ENCODE data around the gene NCK2. TPM values are rescaled to one million over a fixed set of nuclear protein-coding genes. Genes with fewer than 3 reads are reported as not detected.

The NCK2 gene
- polyA plus RNA-seq, 2 donors, result 55.2 to 72.3 TPM

- WGBS, 2 donors, result 80 to 88% methylated on average over 9 of the region's 9 CpGs
- no peaks in the 10 kb centered on the region for H3K27me3 ChIP-seq (ENCODE audit: control insufficient read depth in 1 of 2, insufficient read depth in 2 of 2, low read length in 2 of 2)
- H3K27ac ChIP-seq (ENCODE audit: low read depth in 2 of 2, low read length in 1 of 2), result no peak overlapping the region
- peaks cover 6 to 11% of the 10 kb centered on the region in 2 donors for H3K4me1 ChIP-seq (ENCODE audit: control insufficient read depth in 2 of 2, insufficient read depth in 2 of 2, low read length in 1 of 2)
- H3K36me3 ChIP-seq (ENCODE audit: control insufficient read depth in 2 of 2, insufficient read depth in 2 of 2, low read length in 1 of 2), result peaks cover 0 to 6% of the 10 kb centered on the region in 2 donors
- no peaks in the 10 kb centered on the region for H3K9me3 ChIP-seq (ENCODE audit: control insufficient read depth in 2 of 2, insufficient read depth in 1 of 2, low read depth in 1 of 2, low read length in 1 of 2)
- H3K4me3 ChIP-seq (ENCODE audit: low read depth in 1 of 2, low read length in 2 of 2), result no peak overlapping the region
Measured at GRCh38 chr2:105824446-105824845, 79.7 kb downstream of the NCK2 start.

DNA sequence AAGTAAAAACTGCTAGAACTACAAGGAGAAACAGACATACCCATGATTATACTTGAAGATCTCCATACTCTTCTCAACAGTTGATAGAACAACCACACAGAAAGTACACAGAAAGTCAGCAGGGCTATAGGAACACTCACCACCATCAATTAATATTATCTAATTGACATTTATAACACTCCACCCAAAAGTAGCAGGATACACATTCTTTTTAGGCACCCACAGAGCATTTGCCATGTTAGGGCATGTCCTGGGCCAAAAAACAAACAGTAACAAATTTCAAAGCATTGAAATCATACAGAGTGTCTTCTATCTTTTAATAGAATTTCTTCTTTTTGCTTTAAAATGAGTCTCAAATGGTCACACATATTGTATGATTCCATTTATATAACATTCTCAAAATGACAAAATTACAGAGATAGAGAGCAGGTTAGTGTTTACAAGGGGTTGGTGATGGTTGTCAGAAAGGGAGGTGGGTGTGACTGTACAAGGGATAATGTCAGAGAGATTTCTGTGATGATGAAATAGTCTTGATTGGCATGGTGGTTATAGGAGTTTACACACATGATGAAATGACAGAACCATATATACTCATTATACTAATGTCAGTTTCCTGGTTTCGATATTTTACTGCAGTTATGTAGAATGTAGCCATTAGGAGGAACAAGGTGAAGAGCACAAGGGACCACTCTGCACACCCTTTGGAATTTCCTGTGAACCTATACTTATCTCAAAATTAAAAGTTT lies 82.8 kb downstream of the NCK2 start:
- WGBS, 2 donors, result 56 to 73% methylated on average over 1 of the region's 1 CpG
- Histone ChIP-seq H3K4me1 (ENCODE audit: control insufficient read depth in 2 of 2, insufficient read depth in 2 of 2, low read length in 1 of 2) (peaks cover 4 to 11% of the 10 kb centered on the region in 2 donors), H3K4me3 (ENCODE audit: low read depth in 1 of 2, low read length in 2 of 2) (no peak overlapping the region)

DNA sequence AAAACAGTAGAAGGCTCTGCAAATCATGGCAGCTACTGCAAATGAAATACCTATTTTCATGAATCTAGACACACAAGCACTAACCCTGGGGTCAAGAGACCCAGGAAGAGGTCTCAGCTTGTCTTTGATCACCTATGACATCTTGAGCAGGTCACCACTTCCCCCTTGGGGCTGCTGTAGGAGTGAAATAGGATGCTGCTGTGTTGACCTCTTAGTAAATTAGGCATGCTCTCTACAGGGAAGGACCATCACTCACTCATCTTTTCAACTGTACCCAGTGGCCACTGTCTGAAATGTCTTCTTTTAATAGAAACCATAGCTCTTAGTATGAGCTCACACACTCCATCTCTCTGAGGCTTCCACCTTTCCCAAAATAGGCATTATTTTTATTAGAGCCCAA lies 83.8 kb downstream of the NCK2 start:
- H3K27ac ChIP-seq (ENCODE audit: low read depth in 2 of 2, low read length in 1 of 2), result peak overlapping the region; percentile 38 to 72
- no peaks in the 10 kb centered on the region for H3K9me3 ChIP-seq (ENCODE audit: control insufficient read depth in 2 of 2, insufficient read depth in 1 of 2, low read depth in 1 of 2, low read length in 1 of 2)
- no peak overlapping the region for H3K4me3 ChIP-seq (ENCODE audit: low read depth in 1 of 2, low read length in 2 of 2)
- H3K4me1 ChIP-seq (ENCODE audit: control insufficient read depth in 2 of 2, insufficient read depth in 2 of 2, low read length in 1 of 2), result peaks cover 3 to 10% of the 10 kb centered on the region in 2 donors
- H3K36me3 ChIP-seq (ENCODE audit: control insufficient read depth in 2 of 2, insufficient read depth in 2 of 2, low read length in 1 of 2), result peaks cover 0 to 6% of the 10 kb centered on the region in 2 donors
- H3K27me3 ChIP-seq (ENCODE audit: control insufficient read depth in 1 of 2, insufficient read depth in 2 of 2, low read length in 2 of 2), result no peaks in the 10 kb centered on the region

More for the DNA sequence above, 82.8 kb downstream of the NCK2 start:
- no peaks in the 10 kb centered on the region for H3K27me3 ChIP-seq (ENCODE audit: control insufficient read depth in 1 of 2, insufficient read depth in 2 of 2, low read length in 2 of 2)
- no peaks in the 10 kb centered on the region for H3K9me3 ChIP-seq (ENCODE audit: control insufficient read depth in 2 of 2, insufficient read depth in 1 of 2, low read depth in 1 of 2, low read length in 1 of 2)
- H3K27ac ChIP-seq (ENCODE audit: low read depth in 2 of 2, low read length in 1 of 2), result peak overlapping the region; percentile 66 to 72
- H3K36me3 ChIP-seq (ENCODE audit: control insufficient read depth in 2 of 2, insufficient read depth in 2 of 2, low read length in 1 of 2), result peaks cover 0 to 6% of the 10 kb centered on the region in 2 donors

- H3K27me3 ChIP-seq (ENCODE audit: control insufficient read depth in 1 of 2, insufficient read depth in 2 of 2, low read length in 2 of 2), result no peaks in the 10 kb centered on the region
- no peak overlapping the region for H3K27ac ChIP-seq (ENCODE audit: low read depth in 2 of 2, low read length in 1 of 2)
- H3K4me1 ChIP-seq (ENCODE audit: control insufficient read depth in 2 of 2, insufficient read depth in 2 of 2, low read length in 1 of 2), result peaks cover 0 to 8% of the 10 kb centered on the region in 2 donors
- WGBS, 2 donors, result 79 to 89% methylated on average over 1 of the region's 1 CpG
- H3K9me3 ChIP-seq (ENCODE audit: control insufficient read depth in 2 of 2, insufficient read depth in 1 of 2, low read depth in 1 of 2, low read length in 1 of 2), result peaks cover 0 to 3% of the 10 kb centered on the region in 2 donors
- no peaks in the 10 kb centered on the region for H3K36me3 ChIP-seq (ENCODE audit: control insufficient read depth in 2 of 2, insufficient read depth in 2 of 2, low read length in 1 of 2)
- H3K4me3 ChIP-seq (ENCODE audit: low read depth in 1 of 2, low read length in 2 of 2), result no peak overlapping the region
Measured at GRCh38 chr2:105834931-105835330, 90.2 kb downstream of the NCK2 start.

DNA sequence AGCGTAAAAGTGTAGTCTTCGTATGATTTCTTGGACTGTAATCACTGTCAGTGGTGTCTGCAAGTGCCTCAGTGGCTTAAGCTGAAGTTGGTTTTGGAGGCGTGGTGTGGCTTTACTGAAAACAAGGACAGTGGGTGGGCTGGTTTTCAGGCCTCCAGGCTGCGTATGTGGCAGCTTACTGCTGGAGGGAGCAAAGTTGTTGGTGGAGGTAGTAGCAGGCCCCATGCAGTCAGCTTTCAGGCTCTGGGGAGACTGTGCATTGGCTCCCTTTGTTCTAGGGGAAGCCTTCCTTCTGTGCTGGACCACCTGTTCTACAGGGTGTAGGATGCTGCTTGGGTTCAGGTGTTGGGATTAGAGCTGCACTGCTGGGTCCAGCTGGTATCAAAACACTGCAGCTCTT lies 91.6 kb downstream of the NCK2 start:
- H3K4me1 ChIP-seq (ENCODE audit: control insufficient read depth in 2 of 2, insufficient read depth in 2 of 2, low read length in 1 of 2), result peaks cover 0 to 10% of the 10 kb centered on the region in 2 donors
- no peak overlapping the region for H3K4me3 ChIP-seq (ENCODE audit: low read depth in 1 of 2, low read length in 2 of 2)
- no peaks in the 10 kb centered on the region for H3K36me3 ChIP-seq (ENCODE audit: control insufficient read depth in 2 of 2, insufficient read depth in 2 of 2, low read length in 1 of 2)
- no peaks in the 10 kb centered on the region for H3K27me3 ChIP-seq (ENCODE audit: control insufficient read depth in 1 of 2, insufficient read depth in 2 of 2, low read length in 2 of 2)
- H3K27ac ChIP-seq (ENCODE audit: low read depth in 2 of 2, low read length in 1 of 2), result no peak overlapping the region
- WGBS, 2 donors, result 95 to 98% methylated on average over 4 of the region's 4 CpGs
- peaks cover 0 to 3% of the 10 kb centered on the region in 2 donors for H3K9me3 ChIP-seq (ENCODE audit: control insufficient read depth in 2 of 2, insufficient read depth in 1 of 2, low read depth in 1 of 2, low read length in 1 of 2)

- Histone ChIP-seq H3K9me3 (ENCODE audit: control insufficient read depth in 2 of 2, insufficient read depth in 1 of 2, low read depth in 1 of 2, low read length in 1 of 2) (peaks cover 0 to 3% of the 10 kb centered on the region in 2 donors), H3K27me3 (ENCODE audit: control insufficient read depth in 1 of 2, insufficient read depth in 2 of 2, low read length in 2 of 2) (no peaks in the 10 kb centered on the region), H3K36me3 (ENCODE audit: control insufficient read depth in 2 of 2, insufficient read depth in 2 of 2, low read length in 1 of 2) (no peaks in the 10 kb centered on the region), H3K4me3 (ENCODE audit: low read depth in 1 of 2, low read length in 2 of 2) (no peak overlapping the region), H3K27ac (ENCODE audit: low read depth in 2 of 2, low read length in 1 of 2) (no peak overlapping the region), H3K4me1 (ENCODE audit: control insufficient read depth in 2 of 2, insufficient read depth in 2 of 2, low read length in 1 of 2) (peaks cover 0 to 10% of the 10 kb centered on the region in 2 donors)
- 80 to 89% methylated on average over 5 of the region's 5 CpGs for WGBS, 2 donors
Measured at GRCh38 chr2:105836840-105837692, 92.4 kb downstream of the NCK2 start.

GRCh38 chr2:105839793-105840192 lies 95.1 kb downstream of the NCK2 start:
- WGBS, 2 donors, result 75 to 80% methylated on average over 4 of the region's 4 CpGs
- no peak overlapping the region for H3K27ac ChIP-seq (ENCODE audit: low read depth in 2 of 2, low read length in 1 of 2)
- peaks cover 0 to 3% of the 10 kb centered on the region in 2 donors for H3K9me3 ChIP-seq (ENCODE audit: control insufficient read depth in 2 of 2, insufficient read depth in 1 of 2, low read depth in 1 of 2, low read length in 1 of 2)
- no peaks in the 10 kb centered on the region for H3K27me3 ChIP-seq (ENCODE audit: control insufficient read depth in 1 of 2, insufficient read depth in 2 of 2, low read length in 2 of 2)
- H3K36me3 ChIP-seq (ENCODE audit: control insufficient read depth in 2 of 2, insufficient read depth in 2 of 2, low read length in 1 of 2), result peaks cover 0 to 2% of the 10 kb centered on the region in 2 donors
- H3K4me3 ChIP-seq (ENCODE audit: low read depth in 1 of 2, low read length in 2 of 2), result no peak overlapping the region
- H3K4me1 ChIP-seq (ENCODE audit: control insufficient read depth in 2 of 2, insufficient read depth in 2 of 2, low read length in 1 of 2), result peaks cover 0 to 10% of the 10 kb centered on the region in 2 donors

DNA sequence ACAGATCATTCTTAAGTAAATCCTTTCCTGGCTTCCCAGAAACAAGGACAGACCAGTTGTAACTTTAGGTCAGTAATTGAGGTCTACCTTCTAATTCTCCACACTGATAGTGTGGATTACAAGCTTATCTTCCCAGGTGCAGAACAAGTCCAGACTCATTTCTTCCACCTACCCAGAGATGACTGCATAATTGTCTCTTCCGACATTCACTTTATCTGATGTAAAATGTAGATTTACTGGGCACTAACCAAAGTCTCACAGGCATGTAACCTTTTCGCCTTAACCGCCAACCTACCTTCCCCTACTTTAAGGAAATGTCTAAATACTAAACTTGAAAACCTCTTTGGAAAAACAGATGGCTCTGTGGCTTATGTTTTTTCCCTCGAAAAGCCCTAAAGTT lies 96.2 kb downstream of the NCK2 start:
- Histone ChIP-seq H3K36me3 (ENCODE audit: control insufficient read depth in 2 of 2, insufficient read depth in 2 of 2, low read length in 1 of 2) (peaks cover 0 to 2% of the 10 kb centered on the region in 2 donors), H3K27ac (ENCODE audit: low read depth in 2 of 2, low read length in 1 of 2) (no peak overlapping the region), H3K9me3 (ENCODE audit: control insufficient read depth in 2 of 2, insufficient read depth in 1 of 2, low read depth in 1 of 2, low read length in 1 of 2) (peaks cover 0 to 3% of the 10 kb centered on the region in 2 donors), H3K4me3 (ENCODE audit: low read depth in 1 of 2, low read length in 2 of 2) (no peak overlapping the region), H3K27me3 (ENCODE audit: control insufficient read depth in 1 of 2, insufficient read depth in 2 of 2, low read length in 2 of 2) (no peaks in the 10 kb centered on the region), H3K4me1 (ENCODE audit: control insufficient read depth in 2 of 2, insufficient read depth in 2 of 2, low read length in 1 of 2) (peaks cover 0 to 10% of the 10 kb centered on the region in 2 donors)
- WGBS, 2 donors, result 78 to 81% methylated on average over 4 of the region's 4 CpGs

GRCh38 chr2:105841551-105841950 lies 96.8 kb downstream of the NCK2 start:
- 65 to 76% methylated on average over 2 of the region's 2 CpGs for WGBS, 2 donors

More at GRCh38 chr2:105841551-105841950, 96.8 kb downstream of the NCK2 start:
- Histone ChIP-seq H3K27ac (ENCODE audit: low read depth in 2 of 2, low read length in 1 of 2) (no peak overlapping the region), H3K4me3 (ENCODE audit: low read depth in 1 of 2, low read length in 2 of 2) (no peak overlapping the region), H3K27me3 (ENCODE audit: control insufficient read depth in 1 of 2, insufficient read depth in 2 of 2, low read length in 2 of 2) (no peaks in the 10 kb centered on the region), H3K36me3 (ENCODE audit: control insufficient read depth in 2 of 2, insufficient read depth in 2 of 2, low read length in 1 of 2) (peaks cover 0 to 2% of the 10 kb centered on the region in 2 donors), H3K4me1 (ENCODE audit: control insufficient read depth in 2 of 2, insufficient read depth in 2 of 2, low read length in 1 of 2) (peaks cover 0 to 10% of the 10 kb centered on the region in 2 donors), H3K9me3 (ENCODE audit: control insufficient read depth in 2 of 2, insufficient read depth in 1 of 2, low read depth in 1 of 2, low read length in 1 of 2) (no peaks in the 10 kb centered on the region)

Data from esophagus (tissue), 2 donors.